Caco-2 (cell line): ENCODE measurements around the gene CLCN5. TPM values are rescaled to one million over a fixed set of nuclear protein-coding genes. Genes with fewer than 3 reads are reported as not detected.

ENCODE experiments used
- BruUV-seq: library from RNA; stranded (reverse); fragments of 400-500 nt; replicated peaks from 2 replicates; lab custom pipeline; 2021; lab: Mats Ljungman, UMichigan
- CTCF ChIA-PET: fragments of 300-600 bp; sonication (Branson Sonifier 250); formaldehyde crosslinking; loops from one replicate; lab custom pipeline; 2022; ENCODE audit warnings: antibody characterized with exemption; lab: Charles Lee
- POLR2A ChIA-PET: fragments of 300-600 bp; sonication (Branson Sonifier 250); formaldehyde crosslinking; loops from one replicate; lab custom pipeline; 2022; ENCODE audit warnings: antibody characterized with exemption; lab: Charles Lee
- DNase-seq, 2 experiments: peaks; one replicate each; pipeline versions ENCODE4 v3.0.0 to v3.0.0-alpha.2; 2020 to 2022
- H3K27me3 ChIP-seq: replicated peaks from 2 replicates; pipeline ENCODE4 v1.6.0; 2011; ENCODE audit warnings: low read length; ENCODE audit not compliant: control insufficient read depth, insufficient read depth
- H3K36me3 ChIP-seq: 2 replicates; pipeline ENCODE4 v1.5.1; 2011; ENCODE audit warnings: low read length; ENCODE audit not compliant: control insufficient read depth, insufficient read depth
- H3K4me1 ChIP-seq: fragments of 250-450 bp; sonication (Bioruptor Pico); 2 replicates; pipeline ENCODE4 v1.5.1; 2020; ENCODE audit warnings: mild to moderate bottlenecking
- H3K4me3 ChIP-seq: 2 replicates; pipeline ENCODE4 v1.5.1; 2011; ENCODE audit warnings: low read depth, mild to moderate bottlenecking, control low read depth, low read length
- H3K9me3 ChIP-seq: fragments of 250-450 bp; sonication (Bioruptor Pico); 2 replicates; pipeline ENCODE4 v1.5.1; 2020; ENCODE audit warnings: mild to moderate bottlenecking, moderate library complexity
- H3K27ac Mint-ChIP-seq: one replicate; pipeline ENCODE4 v1.8.0; 2022; ENCODE audit warnings: mixed read lengths; ENCODE audit not compliant: unreplicated experiment
- H3K27me3 Mint-ChIP-seq: one replicate; pipeline ENCODE4 v1.8.0; 2022; ENCODE audit warnings: mixed read lengths; ENCODE audit not compliant: insufficient read depth, unreplicated experiment
- H3K36me3 Mint-ChIP-seq: one replicate; pipeline ENCODE4 v1.8.0; 2022; ENCODE audit warnings: mild to moderate bottlenecking, mixed read lengths; ENCODE audit not compliant: insufficient read depth, unreplicated experiment
- H3K4me1 Mint-ChIP-seq: one replicate; pipeline ENCODE4 v1.8.0; 2022; ENCODE audit warnings: low read depth, mixed read lengths; ENCODE audit not compliant: unreplicated experiment
- H3K4me3 Mint-ChIP-seq: one replicate; pipeline ENCODE4 v1.8.0; 2022; ENCODE audit warnings: mild to moderate bottlenecking, moderate library complexity, mixed read lengths; ENCODE audit not compliant: unreplicated experiment
- H3K9me3 Mint-ChIP-seq: one replicate; pipeline ENCODE4 v1.8.0; 2022; ENCODE audit warnings: mixed read lengths; ENCODE audit not compliant: unreplicated experiment
- intact Hi-C: fragments of 100-400 bp; cut with micrococcal nuclease; formaldehyde crosslinking; loops from one replicate; pipeline ENCODE4 v1.10.0; 2022; ENCODE audit not compliant: unreplicated experiment
- total RNA-seq: library from RNA; stranded (reverse); gene quantifications from 2 replicates; pipeline ENCODE4 v1.2.3, GENCODE V29; 2022
- TF ChIP-seq, protein P1 (sequence below), 2 experiments: fragments of 200-600 bp in 1 of 2; IDR thresholded peaks; 1 replicate in 1 of 2; 2 replicates in 1 of 2; pipeline versions ENCODE4 v1.5.1 to v1.8.0; 2011 to 2022; ENCODE audit warnings: antibody characterized with exemption in 1 of 2, control low read depth in 1 of 2, inconsistent platforms in 1 of 2, low read depth in 1 of 2, low read length in 1 of 2, mild to moderate bottlenecking in 1 of 2, moderate library complexity in 1 of 2; ENCODE audit not compliant: insufficient read depth in 1 of 2, severe bottlenecking in 1 of 2, unreplicated experiment in 1 of 2

CLCN5 gene
- total RNA-seq, 1 experiment from 2014 or later = 61.0 TPM

DNA sequence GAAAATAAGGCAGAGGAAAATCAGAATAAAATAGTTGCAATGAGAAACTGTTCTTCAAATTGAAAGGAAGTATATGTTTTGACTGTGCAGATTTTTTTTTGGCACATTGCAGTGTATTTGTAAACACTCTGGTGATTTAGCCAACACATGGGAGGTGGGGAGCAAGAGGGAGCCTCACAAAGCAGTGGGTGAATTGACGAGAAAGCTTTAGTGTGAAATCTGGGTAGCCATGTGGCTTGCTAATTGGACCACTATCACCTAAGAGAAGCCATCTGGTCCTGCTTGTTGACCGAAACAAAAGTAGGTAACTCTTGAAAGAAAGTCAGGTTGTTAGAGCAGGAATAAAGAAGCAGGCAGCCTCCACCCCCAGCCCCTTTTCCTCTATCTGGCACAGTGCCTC lies 10.4 kb downstream of the CLCN5 start:
- Histone ChIP-seq H3K27me3 (no peaks in the 10 kb centered on the region), H3K4me1 (no peaks in the 10 kb centered on the region), H3K36me3 (no peaks in the 10 kb centered on the region), H3K4me3 (no peak overlapping the region), H3K9me3 (no peaks in the 10 kb centered on the region)
- intact Hi-C loops = no loop called here
- DNase-seq = no peak
- Mint-ChIP-seq H3K9me3 (no peaks in the 10 kb centered on the region), H3K4me3 (no peak overlapping the region), H3K27ac (no peak overlapping the region), H3K27me3 (no peaks in the 10 kb centered on the region), H3K4me1 (no peaks in the 10 kb centered on the region), H3K36me3 (peaks cover 6% of the 10 kb centered on the region)
- BruUV-seq = no TSS peak
- ChIA-PET CTCF (no interaction called here), POLR2A (no interaction called here)
- TF ChIP-seq, protein P1, sequence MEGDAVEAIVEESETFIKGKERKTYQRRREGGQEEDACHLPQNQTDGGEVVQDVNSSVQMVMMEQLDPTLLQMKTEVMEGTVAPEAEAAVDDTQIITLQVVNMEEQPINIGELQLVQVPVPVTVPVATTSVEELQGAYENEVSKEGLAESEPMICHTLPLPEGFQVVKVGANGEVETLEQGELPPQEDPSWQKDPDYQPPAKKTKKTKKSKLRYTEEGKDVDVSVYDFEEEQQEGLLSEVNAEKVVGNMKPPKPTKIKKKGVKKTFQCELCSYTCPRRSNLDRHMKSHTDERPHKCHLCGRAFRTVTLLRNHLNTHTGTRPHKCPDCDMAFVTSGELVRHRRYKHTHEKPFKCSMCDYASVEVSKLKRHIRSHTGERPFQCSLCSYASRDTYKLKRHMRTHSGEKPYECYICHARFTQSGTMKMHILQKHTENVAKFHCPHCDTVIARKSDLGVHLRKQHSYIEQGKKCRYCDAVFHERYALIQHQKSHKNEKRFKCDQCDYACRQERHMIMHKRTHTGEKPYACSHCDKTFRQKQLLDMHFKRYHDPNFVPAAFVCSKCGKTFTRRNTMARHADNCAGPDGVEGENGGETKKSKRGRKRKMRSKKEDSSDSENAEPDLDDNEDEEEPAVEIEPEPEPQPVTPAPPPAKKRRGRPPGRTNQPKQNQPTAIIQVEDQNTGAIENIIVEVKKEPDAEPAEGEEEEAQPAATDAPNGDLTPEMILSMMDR (IDR thresholded peaks at IDR 0.05; ENCODE audit: insufficient read depth in 1 of 2, low read depth in 1 of 2, low read length in 1 of 2, severe bottlenecking in 1 of 2, unreplicated experiment in 1 of 2) = no peak

GRCh38 chrX:49934148-49934547 lies 11.8 kb downstream of the CLCN5 start:
- no peaks in the 10 kb centered on the region for H3K9me3 ChIP-seq
- no peaks in the 10 kb centered on the region for H3K4me1 Mint-ChIP-seq
- no peak overlapping the region for H3K27ac Mint-ChIP-seq
- H3K36me3 Mint-ChIP-seq = peaks cover 6% of the 10 kb centered on the region
- intact Hi-C loops = no loop called here
- no peak for DNase-seq
- CTCF ChIA-PET = no interaction called here
- H3K4me3 ChIP-seq = no peak overlapping the region
- no TSS peak for BruUV-seq
- TF ChIP-seq, protein P1 (IDR thresholded peaks at IDR 0.05; ENCODE audit: insufficient read depth in 1 of 2, low read depth in 1 of 2, low read length in 1 of 2, severe bottlenecking in 1 of 2, unreplicated experiment in 1 of 2) = no peak
- no peaks in the 10 kb centered on the region for H3K4me1 ChIP-seq
- no peaks in the 10 kb centered on the region for H3K27me3 ChIP-seq
- no peaks in the 10 kb centered on the region for H3K36me3 ChIP-seq
- no peaks in the 10 kb centered on the region for H3K27me3 Mint-ChIP-seq
- POLR2A ChIA-PET = no interaction called here
- no peak overlapping the region for H3K4me3 Mint-ChIP-seq
- no peaks in the 10 kb centered on the region for H3K9me3 Mint-ChIP-seq

GRCh38 chrX:49934729-49935128 lies 12.3 kb downstream of the CLCN5 start:
- CTCF ChIA-PET = no interaction called here
- intact Hi-C loops = no loop called here
- H3K9me3 ChIP-seq = no peaks in the 10 kb centered on the region
- Mint-ChIP-seq H3K36me3 (peaks cover 6% of the 10 kb centered on the region), H3K9me3 (no peaks in the 10 kb centered on the region), H3K27ac (no peak overlapping the region), H3K4me3 (no peak overlapping the region), H3K4me1 (no peaks in the 10 kb centered on the region), H3K27me3 (no peaks in the 10 kb centered on the region)
- POLR2A ChIA-PET = no interaction called here
- H3K36me3 ChIP-seq = no peaks in the 10 kb centered on the region
- H3K27me3 ChIP-seq = no peaks in the 10 kb centered on the region
- no peak for DNase-seq
- no TSS peak for BruUV-seq
- H3K4me3 ChIP-seq = no peak overlapping the region
- TF ChIP-seq, protein P1 (IDR thresholded peaks at IDR 0.05; ENCODE audit: insufficient read depth in 1 of 2, low read depth in 1 of 2, low read length in 1 of 2, severe bottlenecking in 1 of 2, unreplicated experiment in 1 of 2) = no peak
- H3K4me1 ChIP-seq = no peaks in the 10 kb centered on the region
